ENCODE measurements around the gene AKAP7. TPM values are rescaled to one million over a fixed set of nuclear protein-coding genes. Genes with fewer than 3 reads are reported as not detected.

The AKAP7 gene
- total and polyA plus RNA-seq, 2 donors (not counting 3 experiments of a cell fraction or from before 2014, with no cell fraction given): 0.76 to 3.3 TPM

- TF ChIP-seq MYC (IDR thresholded peaks at IDR 0.05; ENCODE audit: low read depth, low read length): no peak
- dilution Hi-C loops (cut with MboI; ENCODE audit: extremely low pct_ligation_motif_present, low sequenced_read_pairs): no loop called here
- H3K4me3 ChIP-seq (replicated peaks in 1 of 3; ENCODE audit: insufficient read depth in 1 of 3, low read depth in 1 of 3, low read length in 3 of 3): peak overlapping the region; percentile 60 to 94 (median 93)
- H3K4me2 ChIP-seq (ENCODE audit: insufficient read depth, low read length): peak overlapping the region; percentile 93
- peak overlapping the region; percentile 97 for H2AFZ ChIP-seq (ENCODE audit: low read depth, low read length)
- peak; percentile 44 for FAIRE-seq
- no peaks in the 10 kb centered on the region for H3K79me2 ChIP-seq (ENCODE audit: control insufficient read depth, insufficient read depth, low read length)
- no peaks in the 10 kb centered on the region for H3K36me3 ChIP-seq (ENCODE audit: control insufficient read depth in 2 of 2, extremely low read depth in 1 of 2, insufficient read depth in 2 of 2, low read length in 2 of 2)
- peaks cover 8% of the 10 kb centered on the region for H3K4me1 ChIP-seq (ENCODE audit: control insufficient read depth, extremely low read depth, insufficient read depth, low read length)
- no peaks in the 10 kb centered on the region for H3K9me3 ChIP-seq (replicated peaks; ENCODE audit: control insufficient read depth, insufficient read depth, low read length)
- peak overlapping the region; percentile 49 for H3K27ac ChIP-seq (ENCODE audit: insufficient read depth, low read depth, low read length)
- DNase-seq (ENCODE audit: low read depth, low spot score): peak; percentile 60
- H3K9me1 ChIP-seq (replicated peaks; ENCODE audit: control insufficient read depth, extremely low read depth, insufficient read depth, low read length): no peaks in the 10 kb centered on the region
- BruUV-seq (replicated peaks): TSS peak; percentile 51
- intact Hi-C loops (cut with micrococcal nuclease): no loop called here
- ChIA-PET CTCF (interaction anchor here (2.8 kb wide), 1 partner anchor 19 kb away, joined by 13 read pairs; no protein-coding TSS in a partner anchor), POLR2A (interaction anchor here (0.6 kb wide), 1 partner anchor 225 kb away, joined by 3 read pairs; no protein-coding TSS in a partner anchor)
- H3K27me3 ChIP-seq (ENCODE audit: control insufficient read depth in 2 of 2, insufficient read depth in 2 of 2, low read length in 2 of 2): no peaks in the 10 kb centered on the region
- H4K20me1 ChIP-seq (replicated peaks; ENCODE audit: control insufficient read depth, extremely low read depth, insufficient read depth, low read length): no peaks in the 10 kb centered on the region
- H3K9ac ChIP-seq (replicated peaks; ENCODE audit: extremely low read depth, insufficient read depth, low read length): peak overlapping the region; percentile 83
These were observed 937 bp downstream of the AKAP7 start for GRCh38 chr6:131136021-131136786.

- CTCF ChIA-PET: no interaction called here
- dilution Hi-C loops (cut with MboI; ENCODE audit: extremely low pct_ligation_motif_present, low sequenced_read_pairs): no loop called here
These were observed 4.3 kb downstream of the AKAP7 start for GRCh38 chr6:131139599-131139998.

More at GRCh38 chr6:131139599-131139998, 4.3 kb downstream of the AKAP7 start:
- TF ChIP-seq FOS (IDR thresholded peaks at IDR 0.05; ENCODE audit: borderline replicate concordance, insufficient read depth, low read length): no peak
- TF ChIP-seq EZH2 (IDR thresholded peaks at IDR 0.05; ENCODE audit: borderline replicate concordance, low read depth, low read length, severe bottlenecking): no peak
- TF ChIP-seq, protein P1, sequence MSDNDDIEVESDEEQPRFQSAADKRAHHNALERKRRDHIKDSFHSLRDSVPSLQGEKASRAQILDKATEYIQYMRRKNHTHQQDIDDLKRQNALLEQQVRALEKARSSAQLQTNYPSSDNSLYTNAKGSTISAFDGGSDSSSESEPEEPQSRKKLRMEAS (IDR thresholded peaks at IDR 0.05; ENCODE audit: insufficient read depth, insufficient read length): no peak
- TF ChIP-seq, protein P2, sequence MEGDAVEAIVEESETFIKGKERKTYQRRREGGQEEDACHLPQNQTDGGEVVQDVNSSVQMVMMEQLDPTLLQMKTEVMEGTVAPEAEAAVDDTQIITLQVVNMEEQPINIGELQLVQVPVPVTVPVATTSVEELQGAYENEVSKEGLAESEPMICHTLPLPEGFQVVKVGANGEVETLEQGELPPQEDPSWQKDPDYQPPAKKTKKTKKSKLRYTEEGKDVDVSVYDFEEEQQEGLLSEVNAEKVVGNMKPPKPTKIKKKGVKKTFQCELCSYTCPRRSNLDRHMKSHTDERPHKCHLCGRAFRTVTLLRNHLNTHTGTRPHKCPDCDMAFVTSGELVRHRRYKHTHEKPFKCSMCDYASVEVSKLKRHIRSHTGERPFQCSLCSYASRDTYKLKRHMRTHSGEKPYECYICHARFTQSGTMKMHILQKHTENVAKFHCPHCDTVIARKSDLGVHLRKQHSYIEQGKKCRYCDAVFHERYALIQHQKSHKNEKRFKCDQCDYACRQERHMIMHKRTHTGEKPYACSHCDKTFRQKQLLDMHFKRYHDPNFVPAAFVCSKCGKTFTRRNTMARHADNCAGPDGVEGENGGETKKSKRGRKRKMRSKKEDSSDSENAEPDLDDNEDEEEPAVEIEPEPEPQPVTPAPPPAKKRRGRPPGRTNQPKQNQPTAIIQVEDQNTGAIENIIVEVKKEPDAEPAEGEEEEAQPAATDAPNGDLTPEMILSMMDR (IDR thresholded peaks at IDR 0.05; ENCODE audit: extremely low read depth in 1 of 2, insufficient read depth in 1 of 2, low read depth in 1 of 2, low read length in 2 of 2): no peak
- no peak for TF ChIP-seq POLR2AphosphoS5 (IDR thresholded peaks at IDR 0.05; ENCODE audit: insufficient read depth, low read depth, low read length)
- no peak for TF ChIP-seq POLR2A (IDR thresholded peaks at IDR 0.05; ENCODE audit: low read depth, low read length)
- no peak for TF ChIP-seq JUN (IDR thresholded peaks at IDR 0.05; ENCODE audit: borderline replicate concordance, insufficient read depth, insufficient read length, low read depth)
- no peak for TF ChIP-seq MYC (IDR thresholded peaks at IDR 0.05; ENCODE audit: low read depth, low read length)
- TF ChIP-seq GATA2 (IDR thresholded peaks at IDR 0.05; ENCODE audit: insufficient read depth, insufficient read length, low read depth, low read length): no peak
- no TSS peak for BruUV-seq (replicated peaks)
- POLR2A ChIA-PET: no interaction called here
- DNase-seq (ENCODE audit: low read depth, low spot score) (no peak), FAIRE-seq (no peak)
- no peaks in the 10 kb centered on the region for H3K9me3 ChIP-seq (replicated peaks; ENCODE audit: control insufficient read depth, insufficient read depth, low read length)
- H3K4me3 ChIP-seq (replicated peaks in 1 of 3; ENCODE audit: insufficient read depth in 1 of 3, low read depth in 1 of 3, low read length in 3 of 3): no peak overlapping the region
- intact Hi-C loops (cut with micrococcal nuclease): no loop called here
- no peaks in the 10 kb centered on the region for H3K36me3 ChIP-seq (ENCODE audit: control insufficient read depth in 2 of 2, extremely low read depth in 1 of 2, insufficient read depth in 2 of 2, low read length in 2 of 2)
- H3K79me2 ChIP-seq (ENCODE audit: control insufficient read depth, insufficient read depth, low read length): no peaks in the 10 kb centered on the region
- H3K4me2 ChIP-seq (ENCODE audit: insufficient read depth, low read length): no peak overlapping the region
- no peaks in the 10 kb centered on the region for H4K20me1 ChIP-seq (replicated peaks; ENCODE audit: control insufficient read depth, extremely low read depth, insufficient read depth, low read length)
- no peaks in the 10 kb centered on the region for H3K27me3 ChIP-seq (ENCODE audit: control insufficient read depth in 2 of 2, insufficient read depth in 2 of 2, low read length in 2 of 2)
- H3K4me1 ChIP-seq (ENCODE audit: control insufficient read depth, extremely low read depth, insufficient read depth, low read length): peaks cover 7% of the 10 kb centered on the region
- H3K9ac ChIP-seq (replicated peaks; ENCODE audit: extremely low read depth, insufficient read depth, low read length): no peak overlapping the region
- H2AFZ ChIP-seq (ENCODE audit: low read depth, low read length): no peak overlapping the region
- H3K27ac ChIP-seq (ENCODE audit: insufficient read depth, low read depth, low read length): no peak overlapping the region
- no peaks in the 10 kb centered on the region for H3K9me1 ChIP-seq (replicated peaks; ENCODE audit: control insufficient read depth, extremely low read depth, insufficient read depth, low read length)
